ENCODE data around the gene DUSP12.

The DUSP12 gene

GRCh38 chr1:161771973-161772372 lies 22.4 kb downstream of the DUSP12 start:
- no peak for DNase-seq

DNA sequence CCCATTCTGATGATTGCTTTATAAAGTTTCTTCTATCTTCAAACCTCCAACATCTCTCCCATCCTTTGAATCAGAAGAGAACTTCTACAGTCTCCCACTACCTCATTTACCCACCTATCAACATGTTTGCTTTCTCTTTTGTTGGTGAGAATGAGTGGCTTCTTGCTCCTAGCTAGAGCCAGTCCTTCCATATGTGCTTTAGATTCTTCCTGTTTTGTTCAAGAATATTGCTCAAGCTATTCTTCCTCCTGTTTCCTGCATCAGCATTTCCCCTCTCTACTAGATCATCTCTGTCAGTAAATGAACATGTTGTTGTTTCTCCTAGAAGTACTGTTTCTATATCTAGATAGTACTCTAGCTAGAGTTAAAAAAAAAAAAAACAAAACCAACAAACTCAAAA lies 22.8 kb downstream of the DUSP12 start:
- no peak for DNase-seq

- DNase-seq, result no peak
Measured at GRCh38 chr1:161773791-161774190, 24.2 kb downstream of the DUSP12 start.

DNA sequence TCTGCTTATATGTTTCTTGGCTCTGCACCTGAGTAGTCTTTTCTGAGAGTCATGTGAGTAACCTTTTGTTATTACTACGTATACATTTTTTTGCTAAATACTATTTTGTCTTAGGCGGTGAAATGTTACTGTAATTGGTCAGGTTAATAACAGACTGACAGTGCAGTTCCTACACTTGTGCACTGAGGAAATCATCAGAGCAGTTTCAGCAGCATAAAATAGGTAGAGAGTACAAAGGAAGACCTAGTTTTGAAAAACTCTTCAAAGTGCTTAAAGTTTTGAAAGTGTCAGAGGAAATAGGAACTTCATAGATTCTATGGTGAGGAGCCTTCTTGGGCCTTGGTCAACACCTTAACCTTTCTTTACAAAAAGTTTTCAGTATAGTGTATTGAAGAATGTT lies 27.7 kb downstream of the DUSP12 start:
- DNase-seq, result no peak

DNA sequence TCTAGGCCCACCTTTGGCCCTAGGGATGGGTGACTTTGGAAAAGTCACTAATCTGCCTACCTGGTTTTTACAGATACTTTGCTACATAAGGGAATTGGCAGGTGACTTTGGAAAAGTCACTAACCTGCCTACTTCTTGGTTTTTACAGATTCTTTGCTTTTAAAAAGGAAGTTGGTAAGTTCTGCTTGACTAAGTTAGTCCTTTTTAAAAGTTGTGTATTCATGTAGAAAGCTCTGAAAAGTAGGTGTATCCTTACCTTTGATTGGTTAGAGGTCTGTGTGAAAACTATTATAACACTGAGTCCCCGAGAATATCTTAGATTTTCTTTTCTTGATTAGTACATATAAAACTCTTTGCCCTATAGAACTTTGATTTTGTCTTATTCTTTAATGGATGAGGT lies 28.9 kb downstream of the DUSP12 start:
- DNase-seq, result no peak

- DNase-seq, result no peak
Measured at GRCh38 chr1:161779393-161779792, 29.8 kb downstream of the DUSP12 start.

- DNase-seq, result no peak
Measured at GRCh38 chr1:161781995-161782394, 32.4 kb downstream of the DUSP12 start.

GRCh38 chr1:161782886-161783285 lies 33.3 kb downstream of the DUSP12 start:
- no peak for DNase-seq

GRCh38 chr1:161784968-161785367 lies 35.4 kb downstream of the DUSP12 start:
- no peak for DNase-seq

GRCh38 chr1:161787355-161787754 lies 37.8 kb downstream of the DUSP12 start:
- DNase-seq, result no peak

DNA sequence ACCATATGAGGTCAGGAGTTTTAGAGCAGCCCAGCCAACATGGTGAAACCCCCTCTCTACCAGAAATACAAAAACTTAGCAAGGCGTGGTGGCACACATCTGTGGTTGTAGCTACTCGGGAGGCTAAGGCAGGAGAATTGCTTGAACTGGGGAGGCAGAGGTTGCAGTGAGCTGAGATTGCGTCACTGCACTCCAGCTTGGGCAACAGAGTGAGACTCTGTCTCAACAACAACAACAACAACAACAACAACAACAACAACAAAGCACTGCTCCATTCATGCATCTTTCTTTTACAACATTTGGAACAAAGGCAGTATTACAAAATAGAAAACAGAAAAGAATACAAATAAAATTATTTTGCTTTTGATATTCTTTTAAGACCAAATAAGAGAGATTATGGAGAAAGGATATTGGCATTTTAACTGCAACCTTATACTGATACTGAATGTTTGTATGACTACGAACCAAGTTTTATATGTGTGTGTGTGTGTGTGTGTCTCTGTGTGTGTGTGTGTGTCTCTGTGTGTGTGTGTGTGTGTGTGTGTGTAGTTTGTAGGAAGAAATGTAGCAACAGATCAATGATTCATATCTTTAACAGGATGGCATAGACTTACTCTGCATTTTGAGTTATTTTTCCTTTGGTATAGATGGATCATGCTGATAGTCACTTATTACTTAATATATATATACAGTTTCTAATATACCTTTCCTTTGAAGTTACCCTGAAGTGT lies 41.2 kb downstream of the DUSP12 start:
- DNase-seq, result no peak

DNA sequence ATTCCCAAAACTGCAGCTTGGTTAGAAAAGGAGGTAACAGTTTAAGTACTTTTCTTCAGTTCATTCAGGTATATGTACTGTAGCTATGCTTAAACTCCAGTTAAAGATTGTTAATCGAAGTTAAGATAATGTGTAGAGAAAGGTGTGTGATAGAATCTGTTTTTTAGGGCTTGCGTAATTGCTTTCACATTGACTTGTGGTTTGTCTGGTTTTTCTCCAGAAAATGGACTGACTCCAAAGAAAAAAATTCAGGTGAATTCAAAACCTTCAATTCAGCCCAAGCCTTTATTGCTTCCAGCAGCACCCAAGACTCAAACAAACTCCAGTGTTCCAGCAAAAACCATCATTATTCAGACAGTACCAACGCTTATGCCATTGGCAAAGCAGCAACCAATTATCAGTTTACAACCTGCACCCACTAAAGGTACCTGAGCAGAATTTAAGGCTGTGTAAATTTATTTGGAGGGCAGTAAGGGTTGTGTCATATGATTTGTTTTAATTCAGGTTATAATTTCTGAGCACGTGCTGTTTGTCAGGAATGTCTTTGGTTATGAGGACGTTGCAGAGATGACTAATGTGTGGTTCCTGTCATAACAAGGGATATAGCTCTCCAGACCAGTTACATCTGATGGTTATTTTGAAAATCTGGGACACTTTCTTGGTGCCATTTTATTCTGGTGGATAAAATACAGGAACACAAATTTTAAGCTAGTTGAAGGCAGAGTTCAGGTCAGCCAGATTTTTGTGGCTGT lies 42.5 kb downstream of the DUSP12 start:
- no peak for DNase-seq

DNA sequence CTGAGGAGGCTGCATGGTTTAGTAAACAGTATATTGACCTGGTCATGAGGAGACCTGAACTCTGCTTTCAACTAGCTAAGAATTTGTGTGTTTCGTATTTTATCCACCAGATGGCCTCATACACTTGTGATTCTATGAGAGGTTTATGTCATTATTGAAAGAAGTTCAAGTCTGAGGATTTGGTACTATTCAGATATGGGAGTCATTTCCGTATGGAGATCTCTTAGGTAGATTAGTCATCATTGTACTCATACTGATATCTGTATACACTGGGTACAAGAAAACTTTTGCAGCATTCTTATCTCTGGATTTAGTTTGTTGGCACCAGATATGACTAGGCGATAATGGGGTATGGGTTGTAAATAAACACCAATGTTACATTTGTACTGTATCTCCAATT lies 43.2 kb downstream of the DUSP12 start:
- peak; percentile 52 for DNase-seq

- DNase-seq, result no peak
Measured at GRCh38 chr1:161799792-161800191, 50.2 kb downstream of the DUSP12 start.

GRCh38 chr1:161801955-161802354 lies 52.4 kb downstream of the DUSP12 start:
- DNase-seq, result no peak

GRCh38 chr1:161803181-161803580 lies 53.6 kb downstream of the DUSP12 start:
- peak; percentile 16 for DNase-seq

- no peak for DNase-seq
Measured at GRCh38 chr1:161805399-161806197, 56.0 kb downstream of the DUSP12 start.
